Neural progenitor cell (in vitro differentiated cells): ENCODE measurements around the gene S100A10. TPM values are rescaled to one million over a fixed set of nuclear protein-coding genes. Genes with fewer than 3 reads are reported as not detected.

ENCODE experiments used
- DNase-seq: peaks from one replicate; pipeline ENCODE4 v3.0.0-alpha.2; 2016; ENCODE audit warnings: low spot score
- H2AFZ ChIP-seq: fragments of 200-600 bp; sonication (generic); replicated peaks from 2 replicates; pipeline ENCODE4 v1.6.1; 2016; ENCODE audit warnings: antibody characterized with exemption
- H3F3A ChIP-seq: fragments of 200-600 bp; sonication (generic); 2 replicates; pipeline ENCODE4 v1.6.1; 2016; ENCODE audit warnings: antibody characterized with exemption, low read depth
- H3K27ac ChIP-seq: fragments of 200-600 bp; sonication (generic); 2 replicates; pipeline ENCODE4 v1.5.1; 2016; ENCODE audit warnings: mild to moderate bottlenecking
- H3K27me3 ChIP-seq: fragments of 200-600 bp; sonication (generic); 2 replicates; pipeline ENCODE4 v1.6.1; 2016; ENCODE audit warnings: mild to moderate bottlenecking, moderate library complexity
- H3K36me3 ChIP-seq: fragments of 200-600 bp; sonication (generic); 2 replicates; pipeline ENCODE4 v1.5.1; 2016
- H3K4me1 ChIP-seq: fragments of 200-600 bp; sonication (generic); 2 replicates; pipeline ENCODE4 v1.6.1; 2016; ENCODE audit warnings: mixed run types
- H3K4me2 ChIP-seq: fragments of 200-600 bp; sonication (generic); 2 replicates; pipeline ENCODE4 v1.6.1; 2016
- H3K4me3 ChIP-seq: fragments of 200-600 bp; sonication (generic); 2 replicates; pipeline ENCODE4 v1.5.1; 2016
- H3K79me2 ChIP-seq: fragments of 200-600 bp; sonication (generic); 2 replicates; pipeline ENCODE4 v1.6.1; 2016; ENCODE audit warnings: low read depth
- H3K9ac ChIP-seq: fragments of 200-600 bp; sonication (generic); 2 replicates; pipeline ENCODE4 v1.6.1; 2016
- H3K9me3 ChIP-seq: fragments of 200-600 bp; sonication (generic); 2 replicates; pipeline ENCODE4 v1.5.1; 2016; ENCODE audit warnings: low read depth
- H4K20me1 ChIP-seq: fragments of 200-600 bp; sonication (generic); 2 replicates; pipeline ENCODE4 v1.6.1; 2016; ENCODE audit warnings: low read depth
- H3K27ac Mint-ChIP-seq: 3 replicates; pipeline ENCODE4 v1.8.0; 2021; ENCODE audit warnings: mixed read lengths
- H3K27me3 Mint-ChIP-seq: 2 replicates; pipeline ENCODE4 v1.8.0; 2022; ENCODE audit warnings: low read depth, mild to moderate bottlenecking, inconsistent platforms, moderate library complexity, mixed read lengths; ENCODE audit not compliant: insufficient read depth
- H3K36me3 Mint-ChIP-seq: 3 replicates; pipeline ENCODE4 v1.8.0; 2021; ENCODE audit warnings: mixed read lengths
- H3K4me1 Mint-ChIP-seq: 3 replicates; pipeline ENCODE4 v1.8.0; 2021; ENCODE audit warnings: mixed read lengths
- H3K4me3 Mint-ChIP-seq: 3 replicates; pipeline ENCODE4 v1.8.0; 2021; ENCODE audit warnings: mild to moderate bottlenecking, moderate library complexity, mixed read lengths
- H3K9me3 Mint-ChIP-seq: 3 replicates; pipeline ENCODE4 v1.8.0; 2020; ENCODE audit warnings: mixed read lengths
- EZH2 ChIP-seq: fragments of 200-600 bp; sonication (generic); IDR thresholded peaks from 2 replicates; pipeline ENCODE4 v1.6.1; 2017; ENCODE audit warnings: antibody characterized with exemption, mild to moderate bottlenecking, moderate library complexity
- EZH2phosphoT487 ChIP-seq: fragments of 200-600 bp; sonication (generic); IDR thresholded peaks from 2 replicates; pipeline ENCODE4 v1.6.1; 2017; ENCODE audit warnings: antibody characterized with exemption
- total RNA-seq: library from RNA; depleted of rRNA; stranded (reverse); fragments of >200 nt; gene quantifications from 2 replicates; pipeline ENCODE4 v1.2.3, GENCODE V29; 2015; ENCODE audit warnings: low replicate concordance
- TF ChIP-seq, protein P1 (sequence below): fragments of 200-600 bp; sonication (generic); IDR thresholded peaks from 2 replicates; pipeline ENCODE4 v1.5.1; 2017; ENCODE audit warnings: antibody characterized with exemption, mild to moderate bottlenecking

S100A10 gene
- total RNA-seq, 1 donor from 2014 or later = 0.54 TPM

DNA sequence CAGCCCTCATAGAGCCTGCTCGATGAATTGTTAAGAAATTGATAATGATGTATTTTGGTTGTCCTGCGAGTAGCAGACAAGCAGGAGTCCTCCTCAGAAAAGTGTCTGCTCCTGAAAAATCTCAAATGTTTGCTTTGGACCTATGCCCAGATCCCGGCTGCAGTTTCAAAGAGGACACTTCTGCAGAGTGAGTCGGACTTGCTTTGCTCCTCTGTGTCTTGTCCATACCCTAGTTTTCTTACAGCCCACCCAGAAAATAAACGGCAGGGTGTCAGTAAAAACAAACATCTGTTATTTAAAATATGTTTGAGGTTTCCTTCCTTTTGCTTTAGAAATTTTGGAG, 2.8 kb downstream of the S100A10 start:
- H3K79me2 ChIP-seq = no peaks in the 10 kb centered on the region
- no peak overlapping the region for H3K4me3 Mint-ChIP-seq
- no peak overlapping the region for H3K27ac Mint-ChIP-seq
- no peaks in the 10 kb centered on the region for H3K9me3 ChIP-seq
- no peak overlapping the region for H3K4me2 ChIP-seq
- TF ChIP-seq EZH2 (no peak), EZH2phosphoT487 (no peak)
- TF ChIP-seq, protein P1, sequence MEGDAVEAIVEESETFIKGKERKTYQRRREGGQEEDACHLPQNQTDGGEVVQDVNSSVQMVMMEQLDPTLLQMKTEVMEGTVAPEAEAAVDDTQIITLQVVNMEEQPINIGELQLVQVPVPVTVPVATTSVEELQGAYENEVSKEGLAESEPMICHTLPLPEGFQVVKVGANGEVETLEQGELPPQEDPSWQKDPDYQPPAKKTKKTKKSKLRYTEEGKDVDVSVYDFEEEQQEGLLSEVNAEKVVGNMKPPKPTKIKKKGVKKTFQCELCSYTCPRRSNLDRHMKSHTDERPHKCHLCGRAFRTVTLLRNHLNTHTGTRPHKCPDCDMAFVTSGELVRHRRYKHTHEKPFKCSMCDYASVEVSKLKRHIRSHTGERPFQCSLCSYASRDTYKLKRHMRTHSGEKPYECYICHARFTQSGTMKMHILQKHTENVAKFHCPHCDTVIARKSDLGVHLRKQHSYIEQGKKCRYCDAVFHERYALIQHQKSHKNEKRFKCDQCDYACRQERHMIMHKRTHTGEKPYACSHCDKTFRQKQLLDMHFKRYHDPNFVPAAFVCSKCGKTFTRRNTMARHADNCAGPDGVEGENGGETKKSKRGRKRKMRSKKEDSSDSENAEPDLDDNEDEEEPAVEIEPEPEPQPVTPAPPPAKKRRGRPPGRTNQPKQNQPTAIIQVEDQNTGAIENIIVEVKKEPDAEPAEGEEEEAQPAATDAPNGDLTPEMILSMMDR = no peak
- DNase-seq = no peak
- no peaks in the 10 kb centered on the region for H3K9me3 Mint-ChIP-seq
- peaks cover 12% of the 10 kb centered on the region for H3K4me1 ChIP-seq
- H3K27me3 Mint-ChIP-seq = peaks cover 41% of the 10 kb centered on the region
- H3K27ac ChIP-seq = no peak overlapping the region
- H3K9ac ChIP-seq = no peak overlapping the region
- H3K36me3 ChIP-seq = no peaks in the 10 kb centered on the region
- H3F3A ChIP-seq = peaks cover 38% of the 10 kb centered on the region
- no peak overlapping the region for H3K4me3 ChIP-seq
- H3K36me3 Mint-ChIP-seq = no peaks in the 10 kb centered on the region
- no peak overlapping the region for H2AFZ ChIP-seq
- H3K27me3 ChIP-seq = peaks cover 76% of the 10 kb centered on the region
- H3K4me1 Mint-ChIP-seq = peaks cover 29% of the 10 kb centered on the region
- peaks cover 38% of the 10 kb centered on the region for H4K20me1 ChIP-seq

DNA sequence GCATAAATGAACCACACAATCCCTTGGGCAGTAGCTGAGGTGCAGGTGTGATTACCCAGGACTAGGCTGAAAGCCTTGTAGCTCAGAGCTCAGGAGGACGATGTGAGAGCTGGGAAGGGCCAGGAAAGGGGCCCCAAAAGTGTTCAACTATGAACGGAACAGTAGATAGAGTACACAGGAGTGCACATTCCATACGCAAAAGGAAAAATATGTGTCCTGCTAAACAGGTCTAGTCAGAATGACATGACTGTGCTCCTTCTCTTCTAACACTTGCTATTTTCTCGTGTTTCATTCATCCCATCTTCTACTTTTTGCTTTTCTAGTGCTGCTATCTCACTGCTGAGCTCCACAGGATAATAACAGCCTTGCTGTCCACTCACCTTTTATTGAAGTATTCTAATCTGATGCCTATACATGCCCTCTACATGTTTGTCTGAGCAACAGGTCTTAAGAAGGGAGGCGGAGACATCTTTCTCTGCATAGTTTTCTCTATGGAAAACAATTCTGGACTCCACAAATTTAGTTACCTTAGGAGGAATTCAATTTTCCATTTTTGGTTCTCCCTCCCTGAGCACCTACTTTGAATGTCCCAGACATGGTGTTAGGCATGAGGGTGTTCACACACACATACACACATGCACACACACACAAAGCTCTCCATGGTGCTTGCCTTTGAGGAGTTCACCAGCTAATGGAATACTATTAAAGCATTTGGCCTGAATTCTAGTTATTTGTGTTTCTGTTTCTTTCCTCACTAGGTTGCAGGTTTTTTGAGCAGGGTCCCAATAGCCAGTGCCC, 3.4 kb downstream of the S100A10 start:
- no peak for DNase-seq
- H3K4me1 ChIP-seq = peaks cover 12% of the 10 kb centered on the region
- Mint-ChIP-seq H3K36me3 (no peaks in the 10 kb centered on the region), H3K4me3 (no peak overlapping the region), H3K27me3 (peaks cover 39% of the 10 kb centered on the region), H3K9me3 (no peaks in the 10 kb centered on the region), H3K4me1 (peaks cover 29% of the 10 kb centered on the region), H3K27ac (no peak overlapping the region)
- H3K27me3 ChIP-seq = peaks cover 70% of the 10 kb centered on the region
- H3K9me3 ChIP-seq = no peaks in the 10 kb centered on the region
- no peak overlapping the region for H3K4me3 ChIP-seq
- no peak overlapping the region for H3K9ac ChIP-seq
- H2AFZ ChIP-seq = no peak overlapping the region
- TF ChIP-seq EZH2 = no peak
- TF ChIP-seq EZH2phosphoT487 = no peak
- TF ChIP-seq, protein P1 = no peak
- H3K36me3 ChIP-seq = no peaks in the 10 kb centered on the region
- peaks cover 34% of the 10 kb centered on the region for H3F3A ChIP-seq
- H3K4me2 ChIP-seq = no peak overlapping the region
- H3K27ac ChIP-seq = no peak overlapping the region
- H3K79me2 ChIP-seq = no peaks in the 10 kb centered on the region
- peaks cover 35% of the 10 kb centered on the region for H4K20me1 ChIP-seq

DNA sequence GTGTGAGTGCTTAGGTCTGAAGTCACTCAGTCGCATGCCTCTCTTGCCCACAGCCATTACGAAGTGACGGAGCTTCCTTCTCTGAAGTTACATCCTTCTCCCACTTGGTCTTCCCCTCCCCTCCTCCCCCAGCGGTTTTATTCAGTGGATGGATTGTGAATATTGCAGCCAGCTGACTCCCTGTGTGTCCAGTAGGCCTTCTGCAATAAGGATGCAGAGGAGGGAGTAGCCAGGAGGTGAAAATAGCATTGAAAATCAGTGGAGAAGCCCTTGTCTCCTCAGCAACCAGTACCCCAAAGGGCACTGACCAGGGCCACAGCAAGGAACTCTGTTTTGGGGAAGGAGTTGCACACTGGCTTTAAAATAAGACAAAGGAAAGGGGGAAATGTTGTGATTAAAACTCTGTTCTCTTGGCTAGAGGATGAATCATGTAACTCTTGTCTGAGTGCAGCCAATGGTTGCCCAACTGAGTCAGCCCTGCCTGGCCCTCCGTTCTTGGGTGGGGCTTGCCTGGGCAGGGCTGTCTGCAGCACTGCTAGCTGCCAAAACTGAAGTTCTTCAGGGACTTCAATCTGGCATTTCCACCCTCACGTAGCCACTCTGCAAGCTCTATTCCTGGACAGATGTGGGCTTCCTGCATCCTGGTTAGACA, 4.3 kb downstream of the S100A10 start:
- Histone ChIP-seq H2AFZ (no peak overlapping the region), H4K20me1 (peaks cover 26% of the 10 kb centered on the region), H3K36me3 (no peaks in the 10 kb centered on the region), H3F3A (peaks cover 25% of the 10 kb centered on the region), H3K79me2 (no peaks in the 10 kb centered on the region), H3K27ac (no peak overlapping the region), H3K4me2 (no peak overlapping the region), H3K4me3 (no peak overlapping the region), H3K4me1 (peaks cover 12% of the 10 kb centered on the region), H3K9ac (no peak overlapping the region), H3K27me3 (peaks cover 61% of the 10 kb centered on the region), H3K9me3 (no peaks in the 10 kb centered on the region)
- TF ChIP-seq EZH2 = no peak
- TF ChIP-seq, protein P1 = no peak
- no peak for TF ChIP-seq EZH2phosphoT487
- DNase-seq = no peak
- Mint-ChIP-seq H3K27me3 (peaks cover 32% of the 10 kb centered on the region), H3K36me3 (no peaks in the 10 kb centered on the region), H3K9me3 (no peaks in the 10 kb centered on the region), H3K4me1 (peaks cover 24% of the 10 kb centered on the region), H3K27ac (no peak overlapping the region), H3K4me3 (no peak overlapping the region)
